Fibroblast of lung (primary cell): Measurements from ENCODE around the gene ATG7. TPM values are rescaled to one million over a fixed set of nuclear protein-coding genes. Genes with fewer than 3 reads are reported as not detected.

Source experiments
- DNase-seq, 2 donors: peaks; one replicate each; pipeline versions ENCODE4 v3.0.0 to v3.0.0-alpha.2; 2010; ENCODE audit warnings: low read depth in 2 of 2
- H2AFZ ChIP-seq: 2 replicates; pipeline ENCODE4 v1.5.1; 2012; ENCODE audit warnings: low read length, control low read depth, inconsistent platforms
- H3K27ac ChIP-seq: 2 replicates; pipeline ENCODE4 v1.5.1; 2011; ENCODE audit warnings: low read length, control low read depth; ENCODE audit not compliant: insufficient read depth
- H3K27me3 ChIP-seq: 2 replicates; pipeline ENCODE4 v1.5.1; 2011; ENCODE audit warnings: mild to moderate bottlenecking, low read length; ENCODE audit not compliant: control insufficient read depth, insufficient read depth
- H3K36me3 ChIP-seq: 2 replicates; pipeline ENCODE4 v1.5.1; 2011; ENCODE audit warnings: low read length; ENCODE audit not compliant: control insufficient read depth, insufficient read depth
- H3K4me1 ChIP-seq: 2 replicates; pipeline ENCODE4 v1.5.1; 2011; ENCODE audit warnings: low read length; ENCODE audit not compliant: control insufficient read depth, insufficient read depth; ENCODE audit errors: extremely low read depth
- H3K4me2 ChIP-seq: 2 replicates; pipeline ENCODE4 v1.5.1; 2011; ENCODE audit warnings: low read length, control low read depth; ENCODE audit not compliant: insufficient read depth; ENCODE audit errors: extremely low read depth
- H3K4me3 ChIP-seq, 4 experiments: fragments of 200-600 bp in 1 of 4; sonication (generic) in 1 of 4; replicated peaks in 1 of 4; 2 replicates each; pipeline ENCODE4 v1.5.1; 2011 to 2016; ENCODE audit warnings: low read length in 4 of 4, low read depth in 3 of 4, mild to moderate bottlenecking in 3 of 4, control low read depth in 2 of 4, inconsistent platforms in 1 of 4, mixed read lengths in 1 of 4; ENCODE audit not compliant: insufficient read depth in 1 of 4; ENCODE audit errors: control extremely low read depth in 1 of 4
- H3K79me2 ChIP-seq: 2 replicates; pipeline ENCODE4 v1.5.1; 2012; ENCODE audit warnings: mild to moderate bottlenecking, low read length, inconsistent platforms; ENCODE audit not compliant: control insufficient read depth, insufficient read depth
- H3K9ac ChIP-seq: 2 replicates; pipeline ENCODE4 v1.5.1; 2011; ENCODE audit warnings: mild to moderate bottlenecking, low read length, control low read depth; ENCODE audit not compliant: insufficient read depth
- H3K9me3 ChIP-seq: 2 replicates; pipeline ENCODE4 v1.5.1; 2012; ENCODE audit warnings: low read depth, low read length; ENCODE audit not compliant: control insufficient read depth, insufficient read depth
- H4K20me1 ChIP-seq: 2 replicates; pipeline ENCODE4 v1.5.1; 2011; ENCODE audit warnings: low read length; ENCODE audit not compliant: control insufficient read depth, insufficient read depth; ENCODE audit errors: extremely low read depth
- EZH2 ChIP-seq: IDR thresholded peaks from 2 replicates; pipeline ENCODE4 v1.5.1; 2012; ENCODE audit warnings: low read length, control low read depth, mild to moderate bottlenecking; ENCODE audit errors: missing control alignments
- polyA plus RNA-seq, 2 donors: library from polyadenylated mRNA; depleted of rRNA in 1 of 2; stranded (reverse) in 1 of 2; unstranded in 1 of 2; fragments of >200 nt; gene quantifications; 2 replicates each; pipeline ENCODE4 v1.2.1, GENCODE V29; 2011 to 2012; ENCODE audit warnings: missing spikeins in 1 of 2
- total RNA-seq: library from RNA; depleted of rRNA; stranded (reverse); fragments of >200 nt; gene quantifications from 2 replicates; pipeline ENCODE4 v1.2.1, GENCODE V29; 2014
- TF ChIP-seq, protein P1 (sequence below), 2 donors: IDR thresholded peaks in 1 of 2; conservative IDR thresholded peaks in 1 of 2; 1 replicate in 1 of 2; 2 replicates in 1 of 2; pipeline ENCODE4 v1.5.1; 2011 to 2012; ENCODE audit warnings: low read length in 2 of 2, control low read depth in 1 of 2, inconsistent platforms in 1 of 2, low read depth in 1 of 2, mild to moderate bottlenecking in 1 of 2

ATG7 gene
- total and polyA plus RNA-seq, 2 donors (not counting 1 experiment from before 2014, with no cell fraction given), result 50.8 to 56.5 TPM

DNA sequence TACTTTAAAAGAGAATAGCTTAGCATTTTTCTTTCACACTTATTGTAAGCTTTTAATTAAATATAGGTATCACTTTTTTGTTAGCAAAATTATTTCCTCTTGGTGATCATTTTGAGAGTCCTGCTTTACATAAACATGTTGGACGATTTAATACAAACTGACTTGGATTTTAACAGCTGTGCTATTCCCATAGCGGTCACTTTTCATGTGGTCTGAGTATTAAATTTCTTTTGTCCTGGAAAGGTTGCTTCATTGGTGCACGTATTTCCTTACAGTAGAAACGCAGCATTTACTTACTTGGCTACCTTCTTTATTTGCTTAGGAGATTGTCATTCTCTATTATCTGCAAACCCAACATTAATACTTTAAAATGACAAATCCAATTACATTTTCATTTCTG, 109.4 kb downstream of the ATG7 start:
- Histone ChIP-seq H3K79me2 (no peaks in the 10 kb centered on the region), H4K20me1 (no peaks in the 10 kb centered on the region), H3K27ac (no peak overlapping the region), H3K4me1 (peaks cover 10% of the 10 kb centered on the region), H3K4me3 (no peak overlapping the region), H3K27me3 (no peaks in the 10 kb centered on the region), H3K36me3 (no peaks in the 10 kb centered on the region), H3K4me2 (no peak overlapping the region), H3K9me3 (no peaks in the 10 kb centered on the region), H3K9ac (no peak overlapping the region), H2AFZ (no peak overlapping the region)
- TF ChIP-seq, protein P1, sequence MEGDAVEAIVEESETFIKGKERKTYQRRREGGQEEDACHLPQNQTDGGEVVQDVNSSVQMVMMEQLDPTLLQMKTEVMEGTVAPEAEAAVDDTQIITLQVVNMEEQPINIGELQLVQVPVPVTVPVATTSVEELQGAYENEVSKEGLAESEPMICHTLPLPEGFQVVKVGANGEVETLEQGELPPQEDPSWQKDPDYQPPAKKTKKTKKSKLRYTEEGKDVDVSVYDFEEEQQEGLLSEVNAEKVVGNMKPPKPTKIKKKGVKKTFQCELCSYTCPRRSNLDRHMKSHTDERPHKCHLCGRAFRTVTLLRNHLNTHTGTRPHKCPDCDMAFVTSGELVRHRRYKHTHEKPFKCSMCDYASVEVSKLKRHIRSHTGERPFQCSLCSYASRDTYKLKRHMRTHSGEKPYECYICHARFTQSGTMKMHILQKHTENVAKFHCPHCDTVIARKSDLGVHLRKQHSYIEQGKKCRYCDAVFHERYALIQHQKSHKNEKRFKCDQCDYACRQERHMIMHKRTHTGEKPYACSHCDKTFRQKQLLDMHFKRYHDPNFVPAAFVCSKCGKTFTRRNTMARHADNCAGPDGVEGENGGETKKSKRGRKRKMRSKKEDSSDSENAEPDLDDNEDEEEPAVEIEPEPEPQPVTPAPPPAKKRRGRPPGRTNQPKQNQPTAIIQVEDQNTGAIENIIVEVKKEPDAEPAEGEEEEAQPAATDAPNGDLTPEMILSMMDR (conservative IDR thresholded peaks at IDR 0.05 in 1 of 2, IDR thresholded peaks at IDR 0.05 in 1 of 2; ENCODE audit: low read depth in 1 of 2, low read length in 2 of 2), result no peak
- no peak for TF ChIP-seq EZH2
- peak in 1 of 2 donors; percentile 81 for DNase-seq

DNA sequence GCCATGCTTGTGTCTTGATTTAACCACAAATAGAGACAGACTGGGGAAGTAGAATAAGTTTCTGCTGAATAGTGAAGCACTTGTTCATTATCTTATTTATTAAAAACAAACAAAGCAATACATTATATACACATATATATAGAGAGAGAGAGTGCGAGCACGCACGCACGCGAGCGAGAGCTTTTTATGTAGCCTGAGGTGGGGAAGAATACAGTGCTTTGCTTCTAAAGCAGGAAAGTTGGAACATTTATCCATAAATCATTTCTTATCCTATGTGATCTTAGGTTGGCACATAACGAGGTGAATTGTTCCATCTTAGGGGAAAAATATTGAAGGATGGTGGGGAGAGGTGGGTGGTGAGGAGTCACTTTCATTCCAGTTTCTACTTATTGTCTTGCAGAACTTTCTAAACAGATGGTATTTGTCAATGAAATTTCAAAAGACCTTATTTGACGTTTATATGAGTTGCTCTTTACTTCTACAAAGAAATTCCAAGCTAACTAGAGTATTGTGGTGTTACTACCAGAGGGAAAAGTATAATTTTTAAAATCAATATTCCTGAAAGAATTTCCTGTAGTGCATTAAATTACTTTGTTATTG, 110.0 kb downstream of the ATG7 start:
- Histone ChIP-seq H3K36me3 (no peaks in the 10 kb centered on the region), H2AFZ (no peak overlapping the region), H3K79me2 (no peaks in the 10 kb centered on the region), H3K4me1 (peaks cover 10% of the 10 kb centered on the region), H3K27me3 (no peaks in the 10 kb centered on the region), H3K4me2 (no peak overlapping the region), H4K20me1 (no peaks in the 10 kb centered on the region), H3K9ac (no peak overlapping the region), H3K4me3 (no peak overlapping the region), H3K9me3 (no peaks in the 10 kb centered on the region), H3K27ac (no peak overlapping the region)
- TF ChIP-seq, protein P1 (conservative IDR thresholded peaks at IDR 0.05 in 1 of 2, IDR thresholded peaks at IDR 0.05 in 1 of 2; ENCODE audit: low read depth in 1 of 2, low read length in 2 of 2), result no peak
- TF ChIP-seq EZH2, result no peak
- DNase-seq, result peak in 1 of 2 donors; percentile 38

DNA sequence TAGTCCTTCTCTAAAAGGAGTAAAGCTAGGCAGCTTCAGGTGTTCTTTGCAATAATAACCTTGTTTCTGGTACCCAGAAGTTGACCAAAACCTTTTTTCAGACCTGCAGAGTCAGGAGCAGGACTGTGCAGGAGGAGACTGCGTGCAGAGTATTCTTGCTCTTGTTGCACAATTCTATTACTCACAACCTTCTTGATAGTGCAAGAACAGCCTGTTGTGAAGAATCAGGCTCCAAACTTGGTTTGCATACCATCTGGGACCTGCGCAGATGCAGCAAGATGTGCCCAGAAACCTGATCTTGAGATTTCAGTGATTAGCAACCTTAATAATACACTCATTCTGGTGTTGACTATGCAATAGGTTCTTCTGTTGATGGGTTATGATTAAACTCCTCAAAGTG, 111.9 kb downstream of the ATG7 start:
- Histone ChIP-seq H3K4me3 (no peak overlapping the region), H3K4me2 (no peak overlapping the region), H4K20me1 (no peaks in the 10 kb centered on the region), H3K79me2 (no peaks in the 10 kb centered on the region), H3K27ac (no peak overlapping the region), H3K36me3 (no peaks in the 10 kb centered on the region), H3K9me3 (no peaks in the 10 kb centered on the region), H2AFZ (no peak overlapping the region), H3K9ac (no peak overlapping the region), H3K27me3 (no peaks in the 10 kb centered on the region), H3K4me1 (peaks cover 10% of the 10 kb centered on the region)
- peak in 1 of 2 donors; percentile 15 for DNase-seq
- TF ChIP-seq, protein P1 (conservative IDR thresholded peaks at IDR 0.05 in 1 of 2, IDR thresholded peaks at IDR 0.05 in 1 of 2; ENCODE audit: low read depth in 1 of 2, low read length in 2 of 2), result no peak
- TF ChIP-seq EZH2, result no peak
